ENCODE measurements around the gene ICAM4. TPM values are rescaled to one million over a fixed set of nuclear protein-coding genes. Genes with fewer than 3 reads are reported as not detected.

The ICAM4 gene
- polyA plus RNA-seq, 3 donors = 0.22 to 0.44 (median 0.24) TPM

GRCh38 chr19:10288662-10289166, 2.0 kb downstream of the ICAM4 start:
- no peak for DNase-seq (ENCODE audit: extremely low read depth in 1 of 11, low read depth in 9 of 11, low spot score in 4 of 11)

- DNase-seq (ENCODE audit: extremely low read depth in 1 of 11, low read depth in 9 of 11, low spot score in 4 of 11) = no peak
Observed at GRCh38 chr19:10289167-10289835, 2.5 kb downstream of the ICAM4 start.

GRCh38 chr19:10289836-10290356, 3.1 kb downstream of the ICAM4 start, which contains the start of gene ICAM5:
Gene ICAM5 (plus strand): TSS chr19:10289952. CDS start chr19:10290044, 92 bp downstream.
- DNase-seq (ENCODE audit: extremely low read depth in 1 of 11, low read depth in 9 of 11, low spot score in 4 of 11) = no peak

- DNase-seq (ENCODE audit: extremely low read depth in 1 of 11, low read depth in 9 of 11, low spot score in 4 of 11) = no peak
Observed at GRCh38 chr19:10290357-10290875, 3.7 kb downstream of the ICAM4 start.

GRCh38 chr19:10290876-10291553, 4.3 kb downstream of the ICAM4 start:
- DNase-seq (ENCODE audit: extremely low read depth in 1 of 11, low read depth in 9 of 11, low spot score in 4 of 11) = no peak

GRCh38 chr19:10291554-10292205, 4.9 kb downstream of the ICAM4 start:
- DNase-seq (ENCODE audit: extremely low read depth in 1 of 11, low read depth in 9 of 11, low spot score in 4 of 11) = no peak

GRCh38 chr19:10292206-10292788, 5.5 kb downstream of the ICAM4 start:
- DNase-seq (ENCODE audit: extremely low read depth in 1 of 11, low read depth in 9 of 11, low spot score in 4 of 11) = peak in 1 of 11 donors; percentile 56

GRCh38 chr19:10292789-10293636, 6.3 kb downstream of the ICAM4 start:
- DNase-seq (ENCODE audit: extremely low read depth in 1 of 11, low read depth in 9 of 11, low spot score in 4 of 11) = no peak

GRCh38 chr19:10293637-10294367, 7.0 kb downstream of the ICAM4 start:
- DNase-seq (ENCODE audit: extremely low read depth in 1 of 11, low read depth in 9 of 11, low spot score in 4 of 11) = no peak

GRCh38 chr19:10294368-10294697, 7.6 kb downstream of the ICAM4 start:
- DNase-seq (ENCODE audit: extremely low read depth in 1 of 11, low read depth in 9 of 11, low spot score in 4 of 11) = no peak

GRCh38 chr19:10295305-10295846, 8.6 kb downstream of the ICAM4 start:
- no peak for DNase-seq (ENCODE audit: extremely low read depth in 1 of 11, low read depth in 9 of 11, low spot score in 4 of 11)

GRCh38 chr19:10295847-10296591, 9.3 kb downstream of the ICAM4 start:
- DNase-seq (ENCODE audit: extremely low read depth in 1 of 11, low read depth in 9 of 11, low spot score in 4 of 11) = no peak

GRCh38 chr19:10299545-10300458, 13.0 kb downstream of the ICAM4 start:
- no peak for DNase-seq (ENCODE audit: extremely low read depth in 1 of 11, low read depth in 9 of 11, low spot score in 4 of 11)

GRCh38 chr19:10305139-10305806, 18.5 kb downstream of the ICAM4 start:
- no peak for DNase-seq (ENCODE audit: extremely low read depth in 1 of 11, low read depth in 9 of 11, low spot score in 4 of 11)

- DNase-seq (ENCODE audit: extremely low read depth in 1 of 11, low read depth in 9 of 11, low spot score in 4 of 11) = no peak
Observed at GRCh38 chr19:10306327-10306726, 19.6 kb downstream of the ICAM4 start.

All from renal cortex interstitium (tissue), 11 donors.